HG03565 (cell line): ENCODE data around the gene CALD1.

Source experiments
- ATAC-seq: cut with Tn5 transposase; IDR thresholded peaks from one replicate; pipeline ENCODE4 v1.9.1; 2021; ENCODE audit warnings: mild to moderate bottlenecking, moderate library complexity; ENCODE audit not compliant: unreplicated experiment

CALD1 gene

DNA sequence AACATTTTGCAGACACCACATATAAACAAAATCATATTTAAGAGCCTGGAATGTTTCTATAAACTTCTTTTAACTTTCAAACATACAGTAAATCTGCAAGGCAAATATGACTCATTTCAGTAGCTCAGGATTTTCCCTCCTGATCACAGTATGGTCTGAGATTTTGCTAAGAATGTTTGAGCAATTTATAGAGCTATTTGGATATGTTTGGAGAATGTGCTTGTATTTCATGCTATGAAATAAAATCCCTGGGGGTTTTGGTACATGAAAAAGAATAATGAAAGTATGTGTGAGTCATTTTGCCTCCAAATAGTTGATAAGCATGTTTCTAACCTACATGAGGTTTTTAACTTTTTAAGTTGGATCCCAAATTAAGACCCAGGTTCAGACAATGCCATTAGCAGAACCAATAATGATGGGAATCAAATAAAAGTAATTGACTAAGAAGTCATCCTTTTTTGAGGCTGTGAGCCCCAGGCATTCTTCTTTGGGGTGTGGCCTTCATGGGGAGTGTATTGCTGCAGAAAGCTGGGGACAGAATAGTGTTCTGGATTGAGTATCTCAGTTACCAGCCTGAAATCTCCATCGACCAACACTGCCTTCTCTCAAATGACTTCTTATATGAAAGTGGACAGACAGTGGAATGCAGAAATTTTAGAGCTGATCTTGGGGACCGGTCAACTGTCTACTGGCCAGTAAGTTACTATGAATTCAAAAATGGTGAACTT is 140.8 kb downstream of the CALD1 start:
- ATAC-seq, result no peak

DNA sequence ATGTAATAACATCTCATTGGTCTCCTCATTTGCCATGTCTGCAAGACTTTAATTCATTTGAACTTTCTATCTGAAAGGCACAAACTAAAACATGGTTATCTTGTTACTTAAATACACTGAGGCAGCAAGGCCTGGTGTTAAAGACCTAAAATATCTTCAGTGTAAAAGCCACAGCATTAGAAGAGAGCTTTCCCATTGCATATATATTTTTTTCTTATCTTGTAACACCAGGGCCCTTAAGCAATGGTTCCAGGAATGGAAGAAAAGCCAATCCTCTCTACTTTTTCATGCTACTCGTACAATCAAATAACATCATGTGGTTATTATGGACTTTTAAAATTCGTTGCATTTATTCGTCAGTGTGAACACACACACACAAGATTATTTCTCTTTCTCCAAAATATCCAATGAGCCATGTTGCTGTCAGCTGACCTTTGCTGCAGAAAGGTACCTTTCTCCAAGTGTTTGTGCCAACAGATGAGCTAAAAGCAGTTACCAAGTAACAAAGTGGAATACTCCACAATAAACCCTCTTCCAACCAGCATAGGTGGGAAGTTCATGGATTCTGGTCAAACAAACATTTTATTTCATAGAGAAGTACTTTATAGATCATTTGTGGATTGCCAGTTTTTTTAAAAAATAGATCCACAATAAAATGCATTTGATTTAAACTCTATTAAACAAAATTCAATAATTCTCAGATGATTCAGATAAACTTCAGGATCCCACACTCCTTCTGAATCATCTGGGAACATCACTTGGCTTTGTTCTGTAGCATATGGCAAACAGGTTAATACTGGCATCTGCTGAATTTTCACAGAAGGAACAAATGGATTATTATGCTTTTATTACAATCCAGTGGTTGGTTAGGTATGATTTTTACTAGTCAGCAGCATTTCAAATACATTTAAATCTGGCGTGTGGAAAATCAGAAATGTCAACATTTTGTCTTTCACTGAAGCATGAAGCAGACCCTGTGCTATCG is 143.6 kb downstream of the CALD1 start:
- ATAC-seq, result no peak

DNA sequence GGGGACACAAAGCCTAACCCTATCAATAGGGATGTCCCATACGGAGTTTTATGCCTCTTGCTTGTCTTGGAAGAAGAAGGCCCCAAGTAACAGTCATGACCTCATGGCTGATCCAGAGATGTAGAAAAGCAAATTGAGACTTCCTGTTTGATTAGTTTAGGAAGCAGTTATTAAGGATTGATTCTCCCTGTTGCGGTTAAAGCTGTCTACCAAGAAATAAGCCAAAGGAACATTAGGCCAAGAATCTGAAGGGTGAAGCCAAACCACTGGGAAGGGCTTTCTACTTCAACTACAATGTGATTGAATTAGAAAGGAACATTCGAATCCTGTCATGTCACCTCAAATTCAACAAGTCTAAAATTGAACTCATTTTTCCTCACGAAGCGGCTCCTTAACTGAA is 146.3 kb downstream of the CALD1 start:
- ATAC-seq, result no peak

DNA sequence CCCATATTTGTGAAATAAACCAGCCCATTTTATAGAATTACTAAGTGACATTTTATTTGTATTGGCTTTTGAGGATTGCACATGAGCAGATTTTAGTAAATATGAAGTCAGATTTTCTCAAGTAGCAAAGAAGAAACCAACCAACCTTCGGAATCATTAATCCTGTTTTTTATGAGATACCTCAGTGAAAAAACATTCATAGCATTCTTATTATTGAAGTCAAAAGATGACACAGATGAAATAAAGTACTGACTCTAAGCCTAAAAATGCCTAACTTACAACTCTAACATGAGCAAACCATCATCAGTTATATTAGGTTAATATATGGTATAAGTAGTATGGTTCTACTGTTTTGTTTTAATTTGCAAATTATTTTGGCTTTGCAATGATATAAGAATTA is 147.0 kb downstream of the CALD1 start:
- no peak for ATAC-seq

DNA sequence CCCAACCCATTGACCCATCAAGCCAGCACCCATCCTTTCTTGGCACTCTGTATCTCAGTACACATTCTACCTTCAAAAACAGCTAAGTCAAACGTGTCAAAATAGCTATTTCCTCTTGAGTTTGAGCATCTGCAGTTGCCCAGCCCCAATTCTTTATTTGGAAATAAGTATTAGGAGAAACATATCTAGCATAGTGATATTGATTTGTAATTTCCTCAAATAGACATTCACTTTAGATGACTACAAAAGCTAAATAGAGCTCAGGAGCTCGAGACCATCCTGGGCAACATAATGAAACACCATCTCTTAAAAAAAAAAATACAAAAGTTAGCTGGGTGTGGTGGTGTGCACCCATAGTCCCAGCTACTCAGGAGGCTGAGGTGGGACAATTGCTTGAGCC is 147.6 kb downstream of the CALD1 start:
- no peak for ATAC-seq

DNA sequence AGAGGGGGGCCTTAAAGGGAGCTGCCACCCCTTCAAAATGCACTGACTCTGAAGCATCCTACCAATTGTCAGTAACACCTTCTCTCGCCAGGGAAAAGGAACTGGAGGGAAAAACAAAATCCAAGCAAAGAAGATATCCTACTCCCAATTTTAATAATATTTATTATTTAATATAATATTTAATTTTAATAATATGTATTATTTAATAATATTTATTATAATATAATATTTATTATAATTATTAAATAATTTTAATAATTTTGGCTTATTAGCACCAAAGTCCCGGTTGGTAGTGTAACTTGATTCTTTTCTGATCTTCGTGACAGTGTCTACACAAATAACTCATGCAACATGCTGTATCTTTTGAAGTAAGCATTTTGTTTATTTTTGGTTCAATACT is 148.3 kb downstream of the CALD1 start:
- no peak for ATAC-seq

DNA sequence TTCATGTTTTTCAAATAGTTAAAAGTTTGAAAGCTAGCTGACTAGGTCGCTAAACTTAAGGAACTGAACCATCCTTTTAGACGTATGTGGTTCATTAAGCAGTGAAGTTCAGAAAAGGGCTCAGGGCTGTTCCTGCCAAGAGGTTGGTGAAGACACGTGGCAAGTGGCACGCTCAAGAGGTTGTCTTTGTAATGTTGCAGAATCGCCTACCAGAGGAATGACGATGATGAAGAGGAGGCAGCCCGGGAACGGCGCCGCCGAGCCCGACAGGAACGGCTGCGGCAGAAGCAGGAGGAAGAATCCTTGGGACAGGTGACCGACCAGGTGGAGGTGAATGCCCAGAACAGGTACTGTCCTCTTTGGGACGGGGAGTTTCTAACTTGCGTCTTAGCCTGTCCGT is 149.1 kb downstream of the CALD1 start:
- ATAC-seq, result no peak

DNA sequence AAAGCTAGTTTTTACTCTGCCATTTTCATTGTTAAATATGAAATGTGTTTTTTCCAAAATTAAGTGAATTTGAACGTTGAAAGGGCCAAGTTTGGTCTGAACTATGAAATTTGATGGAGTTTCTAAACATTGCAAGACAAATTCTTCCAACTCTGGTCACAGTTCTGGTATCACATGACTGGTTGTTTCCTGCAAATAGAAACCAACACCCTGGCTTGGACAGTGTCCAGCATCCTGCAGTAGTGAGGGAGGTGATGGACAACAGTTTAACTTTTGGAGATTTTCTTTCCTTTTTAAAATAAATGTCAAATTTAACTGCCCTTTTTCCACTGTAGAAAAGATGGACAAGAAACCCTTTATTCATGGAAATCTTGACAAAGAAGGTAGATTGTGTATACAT is 152.1 kb downstream of the CALD1 start:
- ATAC-seq, result no peak

DNA sequence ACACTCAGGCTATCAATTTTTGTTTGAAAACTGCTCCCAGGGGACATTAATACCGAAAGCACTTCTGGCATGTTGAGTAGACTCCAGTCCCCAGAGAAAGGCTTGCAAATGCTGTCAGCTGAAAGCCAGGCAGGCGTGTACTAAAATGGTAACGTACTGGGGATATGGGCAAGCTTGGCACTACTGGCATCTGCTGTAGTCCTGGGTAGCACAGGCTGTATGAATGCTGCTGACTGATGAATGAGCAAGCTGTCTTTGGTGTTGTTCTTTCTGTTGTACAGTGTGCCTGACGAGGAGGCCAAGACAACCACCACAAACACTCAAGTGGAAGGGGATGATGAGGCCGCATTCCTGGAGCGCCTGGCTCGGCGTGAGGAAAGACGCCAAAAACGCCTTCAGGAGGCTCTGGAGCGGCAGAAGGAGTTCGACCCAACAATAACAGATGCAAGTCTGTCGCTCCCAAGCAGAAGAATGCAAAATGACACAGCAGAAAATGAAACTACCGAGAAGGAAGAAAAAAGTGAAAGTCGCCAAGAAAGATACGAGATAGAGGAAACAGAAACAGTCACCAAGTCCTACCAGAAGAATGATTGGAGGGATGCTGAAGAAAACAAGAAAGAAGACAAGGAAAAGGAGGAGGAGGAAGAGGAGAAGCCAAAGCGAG is 153.4 kb downstream of the CALD1 start:
- no peak for ATAC-seq

DNA sequence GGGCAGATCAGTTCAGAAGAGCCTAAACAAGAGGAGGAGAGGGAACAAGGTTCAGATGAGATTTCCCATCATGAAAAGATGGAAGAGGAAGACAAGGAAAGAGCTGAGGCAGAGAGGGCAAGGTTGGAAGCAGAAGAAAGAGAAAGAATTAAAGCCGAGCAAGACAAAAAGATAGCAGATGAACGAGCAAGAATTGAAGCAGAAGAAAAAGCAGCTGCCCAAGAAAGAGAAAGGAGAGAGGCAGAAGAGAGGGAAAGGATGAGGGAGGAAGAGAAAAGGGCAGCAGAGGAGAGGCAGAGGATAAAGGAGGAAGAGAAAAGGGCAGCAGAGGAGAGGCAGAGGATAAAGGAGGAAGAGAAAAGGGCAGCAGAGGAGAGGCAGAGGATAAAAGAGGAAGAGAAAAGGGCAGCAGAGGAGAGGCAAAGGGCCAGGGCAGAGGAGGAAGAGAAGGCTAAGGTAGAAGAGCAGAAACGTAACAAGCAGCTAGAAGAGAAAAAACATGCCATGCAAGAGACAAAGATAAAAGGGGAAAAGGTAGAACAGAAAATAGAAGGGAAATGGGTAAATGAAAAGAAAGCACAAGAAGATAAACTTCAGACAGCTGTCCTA is 154.1 kb downstream of the CALD1 start:
- ATAC-seq, result no peak

DNA sequence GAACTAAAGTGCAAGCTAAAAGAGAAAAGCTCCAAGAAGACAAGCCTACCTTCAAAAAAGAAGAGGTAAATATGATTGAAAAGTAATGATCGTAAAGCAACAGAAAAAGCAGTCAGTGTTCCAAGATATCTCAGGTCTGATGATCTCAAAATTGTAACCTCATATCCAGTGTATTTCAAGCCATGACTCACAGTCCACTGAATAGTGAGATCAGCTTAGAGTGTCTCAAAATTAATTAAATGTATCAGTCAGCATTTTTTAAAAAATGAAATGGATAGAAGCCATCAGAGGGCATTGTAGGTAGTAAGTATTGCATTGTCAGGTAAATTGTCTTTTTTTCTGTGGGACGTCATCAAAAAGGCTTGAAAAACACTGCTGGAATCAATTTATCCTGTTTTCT is 156.3 kb downstream of the CALD1 start:
- no peak for ATAC-seq

DNA sequence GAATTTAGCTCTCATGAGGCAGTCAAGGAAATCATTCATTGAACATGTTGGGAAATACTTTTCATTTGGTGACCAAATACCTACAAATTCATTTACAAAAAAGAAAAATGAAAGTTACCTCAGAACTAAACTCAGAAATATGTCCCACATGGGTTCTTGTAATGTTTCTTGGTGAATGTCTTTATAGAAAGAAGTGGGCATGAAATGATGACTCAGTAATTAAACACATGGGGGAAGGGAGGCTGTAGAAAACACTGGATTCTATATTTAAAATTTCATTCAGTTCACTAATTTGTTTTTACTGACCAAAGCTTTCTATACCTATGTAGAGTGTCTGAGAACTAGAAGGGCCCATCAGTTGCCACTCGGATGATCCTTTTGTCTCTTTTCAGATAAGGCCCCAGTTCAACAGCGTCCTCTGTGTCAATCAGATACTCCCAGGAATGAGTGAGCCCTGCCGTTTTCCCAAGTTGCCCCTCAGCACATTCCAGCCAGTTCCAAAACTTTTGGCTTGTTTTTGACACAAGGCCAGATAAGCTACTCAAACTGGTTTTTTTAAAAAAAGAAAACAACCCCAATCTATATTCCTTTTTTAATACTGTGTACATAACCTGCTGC is 157.6 kb downstream of the CALD1 start:
- no peak for ATAC-seq

DNA sequence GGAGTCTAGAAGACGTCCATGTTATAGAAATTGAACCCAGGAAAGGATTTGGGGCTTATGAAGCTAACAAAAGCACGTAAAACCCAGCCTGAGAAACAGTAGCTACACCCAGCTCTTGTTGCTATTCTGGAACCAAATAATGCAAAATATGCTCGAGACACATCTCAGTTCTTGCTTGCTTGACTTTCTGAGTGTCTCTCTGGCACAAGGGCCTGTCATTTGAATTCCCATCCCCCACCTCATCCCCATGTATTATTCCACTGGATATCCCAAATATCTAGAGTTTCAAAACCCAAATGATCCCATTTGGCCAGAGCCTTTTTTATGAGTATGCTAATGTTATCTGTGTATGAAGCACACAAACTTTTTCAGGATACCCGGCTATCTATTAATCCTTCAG is 158.7 kb downstream of the CALD1 start:
- ATAC-seq, result no peak

DNA sequence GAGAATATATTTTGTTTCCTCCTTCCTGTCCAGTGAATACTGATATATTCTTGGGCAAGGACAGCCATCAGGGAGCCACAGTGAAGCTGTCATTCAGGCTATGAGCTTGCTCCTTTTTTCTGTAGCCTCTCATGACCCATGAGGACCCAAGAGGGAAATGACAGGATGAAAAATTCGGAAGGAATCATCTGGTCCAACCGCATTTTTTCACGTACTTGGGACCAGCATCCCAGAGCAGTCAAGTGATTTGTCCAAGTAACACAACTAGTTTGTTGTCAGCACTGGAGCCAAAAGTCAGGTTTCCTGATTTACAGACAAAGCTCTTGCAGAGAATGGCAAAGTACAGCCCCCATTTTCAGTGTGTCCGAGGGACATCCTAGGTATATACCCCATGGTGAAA is 159.7 kb downstream of the CALD1 start:
- no peak for ATAC-seq

DNA sequence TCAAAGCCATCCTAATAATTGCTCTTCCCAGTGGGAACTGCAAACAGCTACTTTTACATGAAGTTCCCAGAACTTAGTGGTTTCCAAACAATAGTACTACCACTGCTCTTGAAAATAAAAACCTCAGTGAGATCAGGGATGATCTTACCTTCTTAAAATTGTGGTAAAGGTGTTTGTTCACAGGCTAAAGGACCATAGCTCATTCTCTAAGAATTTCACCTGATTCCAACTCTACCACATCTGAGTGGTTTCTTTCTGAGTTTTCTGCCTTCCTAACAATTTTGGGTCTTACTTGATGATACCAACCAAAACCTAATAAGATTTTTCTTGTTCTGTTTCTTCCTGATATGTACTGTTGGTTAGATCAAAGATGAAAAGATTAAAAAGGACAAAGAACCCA is 161.3 kb downstream of the CALD1 start:
- ATAC-seq, result no peak

DNA sequence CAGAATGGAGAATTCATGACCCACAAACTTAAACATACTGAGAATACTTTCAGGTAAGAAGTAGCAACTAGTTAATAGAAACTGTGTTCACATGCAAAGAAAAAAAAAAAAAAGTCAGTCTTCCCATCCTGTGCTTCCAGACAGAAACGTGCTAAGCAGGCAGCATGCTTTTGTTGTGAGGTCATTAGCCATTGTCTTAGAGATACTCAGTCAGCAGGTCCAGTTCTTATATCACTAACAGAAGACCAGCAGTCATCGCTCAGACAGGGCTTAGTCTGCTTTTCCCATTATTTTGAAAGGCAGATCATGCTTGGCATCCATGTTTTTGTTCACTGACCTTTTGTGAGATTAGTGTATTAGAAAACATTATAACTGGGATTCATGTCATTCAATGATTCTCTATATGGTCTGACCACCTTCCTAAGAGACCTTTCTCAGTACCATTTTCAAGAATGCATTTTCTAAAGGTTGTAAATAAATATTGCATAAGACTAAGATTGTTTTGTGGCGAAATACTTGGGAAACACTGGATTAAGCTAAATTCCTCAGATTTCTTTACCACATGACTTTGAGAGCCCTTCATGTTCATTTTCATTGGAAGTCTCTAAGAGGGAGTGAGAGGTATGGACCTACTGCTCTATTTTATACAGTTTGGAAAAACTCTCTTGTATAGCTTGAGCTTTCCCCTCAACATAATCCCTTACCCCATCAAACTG is 161.9 kb downstream of the CALD1 start:
- ATAC-seq, result no peak

DNA sequence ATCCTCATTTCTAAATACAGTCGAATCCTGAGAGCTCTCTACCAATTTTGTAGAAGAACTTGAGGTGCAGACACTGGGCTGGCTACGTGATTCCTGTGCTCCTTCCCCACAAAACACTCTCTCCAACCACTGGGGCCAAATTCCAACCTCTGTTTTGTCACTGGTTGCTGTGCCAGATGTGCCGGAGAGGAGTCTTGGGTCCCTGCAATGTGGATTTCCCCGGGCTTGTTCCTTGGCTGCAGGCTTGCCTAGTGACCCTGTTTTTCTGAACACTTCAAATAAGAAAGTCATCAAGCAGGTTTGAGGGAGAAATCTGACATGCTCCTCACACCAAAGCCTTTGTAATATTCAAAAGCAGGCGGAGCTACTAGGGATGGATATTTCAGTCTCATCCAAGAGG is 162.5 kb downstream of the CALD1 start:
- ATAC-seq, result no peak

DNA sequence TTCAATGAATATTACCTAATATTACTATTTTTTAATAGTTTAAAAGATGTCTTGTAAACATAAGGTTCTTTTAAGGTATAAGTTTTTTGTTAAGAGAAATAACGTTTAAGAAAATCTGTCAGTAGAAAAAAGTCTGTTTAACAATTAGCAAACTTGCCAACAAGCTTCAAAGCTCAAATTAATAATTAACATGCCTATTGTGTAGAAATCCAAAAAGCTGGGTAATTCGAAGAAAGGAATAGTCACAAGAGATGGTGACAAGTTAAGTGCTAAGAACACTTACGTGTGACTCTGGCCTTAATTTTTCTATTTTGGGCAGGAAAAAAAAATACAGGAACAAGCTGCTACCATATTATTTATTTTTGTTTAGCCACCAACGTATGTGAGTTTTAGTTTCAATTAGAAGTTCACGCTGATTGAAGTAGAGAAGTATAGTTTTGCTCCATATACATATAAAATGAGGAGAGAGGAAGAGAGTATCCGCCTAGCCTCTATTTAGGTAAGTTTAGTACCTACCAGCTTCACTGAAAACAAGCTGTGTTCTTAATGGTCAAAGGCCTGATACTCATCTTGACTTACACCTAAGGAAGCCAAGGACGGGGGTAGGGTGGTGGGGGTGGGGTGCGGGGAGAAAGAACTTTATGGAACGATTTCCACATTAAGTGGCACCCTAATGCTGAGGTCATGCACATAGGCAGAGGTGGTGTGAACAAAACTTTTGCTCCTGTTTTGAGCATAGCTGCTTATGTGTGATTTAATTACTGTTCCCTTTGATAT is 163.4 kb downstream of the CALD1 start:
- no peak for ATAC-seq

DNA sequence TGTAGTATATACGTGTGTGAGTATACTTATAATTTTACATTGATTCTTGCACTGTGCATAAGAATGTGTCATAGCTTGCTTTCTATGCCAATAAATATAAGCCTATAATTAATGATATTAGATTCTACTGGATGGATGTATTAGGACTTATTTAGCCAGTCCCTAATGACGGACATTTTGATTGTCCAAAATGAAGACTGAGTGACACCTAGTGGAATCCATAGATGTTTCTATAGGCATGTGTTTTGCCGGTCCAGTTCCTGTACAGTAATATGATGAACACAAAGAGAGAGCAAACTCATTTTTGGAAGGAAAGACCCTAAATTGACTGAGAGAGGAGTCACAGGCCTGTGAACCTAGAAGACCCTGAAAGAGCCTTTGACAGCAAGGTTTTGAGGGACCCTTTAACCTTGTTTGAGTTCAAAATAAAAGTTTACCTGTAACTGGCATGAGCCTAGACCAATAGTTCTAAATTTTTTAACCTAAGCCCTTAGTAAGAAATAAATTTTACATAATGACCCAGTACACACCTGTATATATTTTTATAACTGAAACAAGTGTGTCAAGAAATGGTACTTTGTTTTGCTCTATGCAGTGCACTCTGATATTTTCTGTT is 164.5 kb downstream of the CALD1 start:
- ATAC-seq, result peak; percentile 67
